Activated naive CD8-positive, alpha-beta T cell treated with anti-CD3 and anti-CD28 coated beads, Interleukin-2, amount 50 U/mL, for 16 hours (primary cell): ENCODE measurements around the gene FGFRL1.

Experiments used
- DNase-seq: peaks from one replicate; pipeline ENCODE4 v3.0.0-alpha.2; 2020; ENCODE audit warnings: low read depth, low spot score

The FGFRL1 gene

DNA sequence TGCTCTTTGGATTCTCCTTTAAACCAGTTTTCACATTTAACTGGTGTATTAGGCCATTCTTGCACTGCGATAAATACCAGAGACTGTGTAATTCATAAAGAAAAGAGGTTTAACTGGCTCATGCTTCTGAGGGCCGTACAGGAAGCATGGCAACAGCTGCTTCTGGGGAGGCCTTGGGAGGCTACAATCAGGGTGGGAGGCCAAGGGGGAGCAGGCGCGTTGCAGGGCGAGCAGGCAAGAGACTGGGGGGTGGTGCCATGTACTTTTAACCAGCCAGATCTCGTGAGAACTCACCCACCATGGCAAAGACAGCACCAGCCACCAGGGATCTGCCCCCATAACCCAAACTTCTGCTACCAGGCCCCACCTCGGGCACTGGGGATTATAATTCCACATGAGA lies 63.8 kb downstream of the FGFRL1 start:
- DNase-seq: no peak

DNA sequence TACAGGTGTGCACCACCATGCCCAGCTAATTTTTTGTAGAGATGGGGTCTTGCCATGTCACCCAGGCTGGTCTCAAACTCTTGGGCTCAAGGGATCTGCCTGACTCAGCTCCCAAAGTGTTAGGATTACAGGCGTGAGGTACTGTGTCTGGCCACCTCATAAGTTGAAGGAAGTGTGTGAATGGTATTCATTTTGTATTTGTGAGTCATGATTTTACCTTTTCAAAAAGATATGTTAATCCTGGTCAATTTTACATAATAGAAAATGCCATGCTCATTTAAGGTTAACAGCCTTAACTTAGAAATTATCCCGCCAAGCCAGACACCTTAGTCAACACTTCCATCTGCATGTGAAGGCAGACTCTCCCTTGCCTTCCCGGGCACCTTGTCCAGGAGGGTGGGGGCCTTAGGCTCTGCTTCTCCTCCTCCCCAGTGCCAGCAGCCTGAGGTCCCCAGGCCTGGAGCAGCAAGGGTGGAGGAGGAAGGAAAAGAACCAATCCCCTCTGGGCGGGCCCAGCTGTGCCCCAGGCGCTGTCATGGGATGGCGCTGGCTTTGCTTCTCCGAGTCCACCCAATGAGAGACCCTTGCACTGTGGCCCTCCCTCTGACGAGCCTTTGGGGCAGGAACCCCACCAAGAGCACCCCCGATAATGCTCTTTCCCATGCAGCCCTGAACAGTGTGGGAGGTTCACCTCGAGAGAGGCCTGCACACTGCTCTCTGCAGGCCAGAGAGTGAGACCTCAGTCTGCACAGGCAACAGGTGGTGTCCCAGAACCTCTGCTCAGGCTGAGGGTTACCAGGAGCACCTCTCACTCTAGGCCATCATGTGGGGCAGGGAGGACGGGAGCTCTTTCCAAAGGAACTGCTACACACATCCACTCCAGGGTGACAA lies 64.6 kb downstream of the FGFRL1 start:
- DNase-seq: no peak
